ENCODE measurements around the gene RGN.
"Not testable (repeated sequence)": the region's sequence is repeated elsewhere in the genome, so short reads cannot be mapped to it uniquely, and the experiment has no call there.

The RGN gene

GRCh38 chrX:47078129-47079043 lies at the start of gene RGN:
TSS of gene RGN (plus strand) at chrX:47078443. CDS start at chrX:47081145, 2,702 bp downstream.
- no peak for DNase-seq

GRCh38 chrX:47030339-47030738 lies 47.9 kb upstream of the RGN start:
- peak; percentile 83 for DNase-seq

- DNase-seq: no peak
Observed at GRCh38 chrX:47047989-47048388, 30.3 kb upstream of the RGN start.

- no peak for DNase-seq
Observed at GRCh38 chrX:47059142-47059874, 18.9 kb upstream of the RGN start.

GRCh38 chrX:47060708-47061107 lies 17.5 kb upstream of the RGN start:
- DNase-seq: no peak

GRCh38 chrX:47061238-47061919 lies 16.9 kb upstream of the RGN start:
- no peak for DNase-seq

- DNase-seq: no peak
Observed at GRCh38 chrX:47063179-47063578, 15.1 kb upstream of the RGN start.

GRCh38 chrX:47068214-47068613 lies 10.0 kb upstream of the RGN start:
- DNase-seq: peak; percentile 5

- DNase-seq: no peak
Observed at GRCh38 chrX:47068720-47069119, 9.5 kb upstream of the RGN start.

- no peak for DNase-seq
Observed at GRCh38 chrX:47080215-47080914, 2.1 kb downstream of the RGN start.

- no peak for DNase-seq
Observed at GRCh38 chrX:47080915-47081236, 2.6 kb downstream of the RGN start.

- peak; percentile 53 for DNase-seq
Observed at GRCh38 chrX:47091149-47091775, 13.0 kb downstream of the RGN start.

- DNase-seq: peak; percentile 71
Observed at GRCh38 chrX:47093248-47093647, 15.0 kb downstream of the RGN start.

GRCh38 chrX:47093860-47094259 lies 15.6 kb downstream of the RGN start:
- no peak for DNase-seq

- no peak for DNase-seq
Observed at GRCh38 chrX:47097018-47097417, 18.8 kb downstream of the RGN start.

GRCh38 chrX:47098338-47099094 lies 20.3 kb downstream of the RGN start:
- DNase-seq: no peak

GRCh38 chrX:47101206-47101605 lies 23.0 kb downstream of the RGN start:
- no peak for DNase-seq

GRCh38 chrX:47110936-47111615 lies 32.8 kb downstream of the RGN start:
- DNase-seq: not testable (repeated sequence)

GRCh38 chrX:47112316-47112954 lies 34.2 kb downstream of the RGN start:
- DNase-seq: no peak

GRCh38 chrX:47116551-47117110 lies 38.4 kb downstream of the RGN start:
- DNase-seq: not testable (repeated sequence)

Data from hematopoietic multipotent progenitor cell treated with erythropoietin and hydrocortisone succinate and interleukin-3 and kit ligand, for 4 days (in vitro differentiated cells).